Measurements from ENCODE around the gene TAOK1.

Gene TAOK1

DNA sequence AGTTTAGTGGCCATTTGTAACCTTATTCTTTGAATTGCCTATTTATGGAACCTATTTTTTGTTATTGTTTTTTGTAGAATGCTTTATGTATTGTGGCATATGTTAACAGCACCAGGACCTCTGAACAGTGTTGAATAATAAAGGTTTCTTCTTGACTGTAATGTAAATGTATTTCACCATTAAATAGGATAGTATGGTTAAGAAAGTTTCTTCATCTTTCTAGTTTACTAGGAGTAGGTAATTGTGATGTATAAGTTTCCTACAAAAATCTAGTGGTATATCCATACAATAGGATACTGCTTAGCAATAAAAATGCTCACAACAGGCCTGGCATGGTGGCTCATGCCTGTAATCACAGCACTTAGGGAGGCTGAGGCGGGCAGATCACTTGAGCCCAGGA is 52.3 kb downstream of the TAOK1 start:
- Histone ChIP-seq H3K4me3 (ENCODE audit: low read length, poor library complexity, severe bottlenecking) (no peak overlapping the region), H3F3A (ENCODE audit: low read depth) (no peaks in the 10 kb centered on the region), H3K36me3 (ENCODE audit: insufficient read depth, low read length) (no peaks in the 10 kb centered on the region; the same call in 1 of the 2 replicates), H4K20me1 (ENCODE audit: insufficient read depth, low read length, poor library complexity, severe bottlenecking) (peaks cover 38% of the 10 kb centered on the region), H3K79me2 (ENCODE audit: insufficient read depth, low read length) (peaks cover 94% of the 10 kb centered on the region), H3K9ac (ENCODE audit: low read depth, low read length, poor library complexity, severe bottlenecking) (no peak overlapping the region), H3K9me3 (ENCODE audit: insufficient read depth, low read depth, low read length) (no peaks in the 10 kb centered on the region), H3K4me1 (ENCODE audit: insufficient read depth, low read length, poor library complexity, severe bottlenecking) (peaks cover 3% of the 10 kb centered on the region), H3K27me3 (ENCODE audit: insufficient read depth, low read length, poor library complexity, severe bottlenecking) (no peaks in the 10 kb centered on the region), H3K9me2 (replicated peaks; ENCODE audit: low read depth, low read length) (no peaks in the 10 kb centered on the region), H2AFZ (ENCODE audit: low read length) (no peak overlapping the region), H3K4me2 (ENCODE audit: low read depth, low read length, poor library complexity, severe bottlenecking) (no peak overlapping the region)
- TF ChIP-seq CTCF (conservative IDR thresholded peaks at IDR 0.05; ENCODE audit: low read length) (no peak), EZH2phosphoT487 (IDR thresholded peaks at IDR 0.05; ENCODE audit: borderline replicate concordance) (no peak)

DNA sequence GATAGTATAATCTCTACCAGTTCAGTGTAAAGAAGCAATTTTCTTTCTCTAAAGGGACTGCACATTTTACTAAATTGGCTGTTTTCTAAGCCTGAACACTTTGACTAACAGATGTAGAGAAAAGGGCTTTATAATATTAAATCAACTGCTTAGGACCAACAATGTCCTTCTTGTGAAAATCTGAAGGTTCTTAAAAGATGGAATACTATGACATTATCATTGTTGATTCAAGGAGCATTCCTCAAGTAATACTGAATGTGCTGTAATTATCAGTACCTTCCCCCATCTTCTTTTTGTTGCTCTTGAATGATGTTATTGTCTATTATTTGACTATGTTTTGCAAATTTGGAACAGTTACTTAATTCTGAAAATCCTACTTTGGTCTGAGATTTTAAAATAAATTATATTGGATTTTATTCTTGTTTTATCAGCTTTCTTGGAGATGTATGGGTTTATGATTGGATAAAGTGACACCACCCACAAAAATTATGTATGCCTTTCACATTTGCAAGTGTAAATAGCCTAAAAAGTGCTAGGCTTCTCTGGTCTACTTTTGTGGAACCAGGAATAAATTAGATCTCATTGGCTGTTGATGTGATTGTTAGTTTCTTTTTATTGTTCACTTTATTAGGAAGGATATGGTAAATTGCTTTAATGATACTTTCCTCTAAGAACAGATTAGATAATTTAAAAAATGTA is 53.0 kb downstream of the TAOK1 start:
- no peak overlapping the region for H2AFZ ChIP-seq (ENCODE audit: low read length)
- H3K4me2 ChIP-seq (ENCODE audit: low read depth, low read length, poor library complexity, severe bottlenecking) = no peak overlapping the region
- TF ChIP-seq EZH2phosphoT487 (IDR thresholded peaks at IDR 0.05; ENCODE audit: borderline replicate concordance) (no peak), CTCF (conservative IDR thresholded peaks at IDR 0.05; ENCODE audit: low read length) (no peak)
- no peaks in the 10 kb centered on the region; the same call in 1 of the 2 replicates for H3K36me3 ChIP-seq (ENCODE audit: insufficient read depth, low read length)
- H3K79me2 ChIP-seq (ENCODE audit: insufficient read depth, low read length) = peaks cover 93% of the 10 kb centered on the region
- H3K4me3 ChIP-seq (ENCODE audit: low read length, poor library complexity, severe bottlenecking) = no peak overlapping the region
- H4K20me1 ChIP-seq (ENCODE audit: insufficient read depth, low read length, poor library complexity, severe bottlenecking) = peaks cover 43% of the 10 kb centered on the region
- H3K9me3 ChIP-seq (ENCODE audit: insufficient read depth, low read depth, low read length) = no peaks in the 10 kb centered on the region
- H3F3A ChIP-seq (ENCODE audit: low read depth) = no peaks in the 10 kb centered on the region
- no peak overlapping the region for H3K9ac ChIP-seq (ENCODE audit: low read depth, low read length, poor library complexity, severe bottlenecking)
- H3K9me2 ChIP-seq (replicated peaks; ENCODE audit: low read depth, low read length) = no peaks in the 10 kb centered on the region
- no peaks in the 10 kb centered on the region for H3K27me3 ChIP-seq (ENCODE audit: insufficient read depth, low read length, poor library complexity, severe bottlenecking)
- peaks cover 6% of the 10 kb centered on the region for H3K4me1 ChIP-seq (ENCODE audit: insufficient read depth, low read length, poor library complexity, severe bottlenecking)

DNA sequence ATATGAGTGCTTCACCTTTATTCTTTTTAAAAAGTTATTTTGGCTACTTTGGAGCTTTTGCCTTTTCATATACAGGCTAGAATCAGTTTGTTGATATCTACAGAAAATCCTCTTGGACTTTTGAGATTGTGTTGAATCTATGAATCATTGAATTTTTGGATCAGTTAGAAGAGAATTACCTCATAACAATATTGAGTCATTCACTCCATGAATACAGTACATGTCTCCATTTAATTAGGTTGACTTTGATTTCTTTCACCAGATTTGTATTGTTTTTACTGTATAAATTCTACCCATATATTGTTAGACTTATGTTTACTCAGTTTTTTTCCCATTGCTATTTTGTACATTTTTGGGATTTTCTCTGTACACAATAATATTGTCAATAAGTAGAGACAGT is 54.4 kb downstream of the TAOK1 start:
- H3K4me1 ChIP-seq (ENCODE audit: insufficient read depth, low read length, poor library complexity, severe bottlenecking) = peaks cover 6% of the 10 kb centered on the region
- no peaks in the 10 kb centered on the region; the same call in 1 of the 2 replicates for H3K36me3 ChIP-seq (ENCODE audit: insufficient read depth, low read length)
- peaks cover 93% of the 10 kb centered on the region for H3K79me2 ChIP-seq (ENCODE audit: insufficient read depth, low read length)
- H3F3A ChIP-seq (ENCODE audit: low read depth) = no peaks in the 10 kb centered on the region
- no peaks in the 10 kb centered on the region for H3K27me3 ChIP-seq (ENCODE audit: insufficient read depth, low read length, poor library complexity, severe bottlenecking)
- no peaks in the 10 kb centered on the region for H3K9me3 ChIP-seq (ENCODE audit: insufficient read depth, low read depth, low read length)
- no peak overlapping the region for H3K9ac ChIP-seq (ENCODE audit: low read depth, low read length, poor library complexity, severe bottlenecking)
- H2AFZ ChIP-seq (ENCODE audit: low read length) = no peak overlapping the region
- H4K20me1 ChIP-seq (ENCODE audit: insufficient read depth, low read length, poor library complexity, severe bottlenecking) = peaks cover 56% of the 10 kb centered on the region
- no peak overlapping the region for H3K4me3 ChIP-seq (ENCODE audit: low read length, poor library complexity, severe bottlenecking)
- no peaks in the 10 kb centered on the region for H3K9me2 ChIP-seq (replicated peaks; ENCODE audit: low read depth, low read length)
- H3K4me2 ChIP-seq (ENCODE audit: low read depth, low read length, poor library complexity, severe bottlenecking) = no peak overlapping the region
- TF ChIP-seq CTCF (conservative IDR thresholded peaks at IDR 0.05; ENCODE audit: low read length) = no peak
- TF ChIP-seq EZH2phosphoT487 (IDR thresholded peaks at IDR 0.05; ENCODE audit: borderline replicate concordance) = no peak
